GM21447 (cell line): ENCODE results near the gene CFAP206.

ENCODE experiments used
- ATAC-seq: cut with Tn5 transposase; IDR thresholded peaks from one replicate; pipeline ENCODE4 v1.9.1; 2021; ENCODE audit not compliant: unreplicated experiment

Gene CFAP206, protein sequence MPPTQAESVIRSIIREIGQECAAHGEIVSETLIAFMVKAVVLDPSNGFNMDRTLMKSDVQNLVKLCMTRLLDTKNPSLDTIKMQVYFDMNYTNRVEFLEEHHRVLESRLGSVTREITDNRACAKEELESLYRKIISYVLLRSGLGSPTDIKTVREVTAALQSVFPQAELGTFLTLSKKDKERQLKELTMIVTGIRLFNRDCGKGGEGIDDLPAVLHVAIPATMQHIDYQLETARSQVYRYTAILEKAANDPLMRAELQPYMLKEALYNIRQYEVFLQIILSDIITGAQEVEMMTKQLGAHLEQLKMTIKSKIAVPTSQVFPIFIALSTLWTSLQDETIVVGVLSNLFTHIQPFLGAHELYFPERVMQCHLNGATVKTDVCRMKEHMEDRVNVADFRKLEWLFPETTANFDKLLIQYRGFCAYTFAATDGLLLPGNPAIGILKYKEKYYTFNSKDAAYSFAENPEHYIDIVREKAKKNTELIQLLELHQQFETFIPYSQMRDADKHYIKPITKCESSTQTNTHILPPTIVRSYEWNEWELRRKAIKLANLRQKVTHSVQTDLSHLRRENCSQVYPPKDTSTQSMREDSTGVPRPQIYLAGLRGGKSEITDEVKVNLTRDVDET

DNA sequence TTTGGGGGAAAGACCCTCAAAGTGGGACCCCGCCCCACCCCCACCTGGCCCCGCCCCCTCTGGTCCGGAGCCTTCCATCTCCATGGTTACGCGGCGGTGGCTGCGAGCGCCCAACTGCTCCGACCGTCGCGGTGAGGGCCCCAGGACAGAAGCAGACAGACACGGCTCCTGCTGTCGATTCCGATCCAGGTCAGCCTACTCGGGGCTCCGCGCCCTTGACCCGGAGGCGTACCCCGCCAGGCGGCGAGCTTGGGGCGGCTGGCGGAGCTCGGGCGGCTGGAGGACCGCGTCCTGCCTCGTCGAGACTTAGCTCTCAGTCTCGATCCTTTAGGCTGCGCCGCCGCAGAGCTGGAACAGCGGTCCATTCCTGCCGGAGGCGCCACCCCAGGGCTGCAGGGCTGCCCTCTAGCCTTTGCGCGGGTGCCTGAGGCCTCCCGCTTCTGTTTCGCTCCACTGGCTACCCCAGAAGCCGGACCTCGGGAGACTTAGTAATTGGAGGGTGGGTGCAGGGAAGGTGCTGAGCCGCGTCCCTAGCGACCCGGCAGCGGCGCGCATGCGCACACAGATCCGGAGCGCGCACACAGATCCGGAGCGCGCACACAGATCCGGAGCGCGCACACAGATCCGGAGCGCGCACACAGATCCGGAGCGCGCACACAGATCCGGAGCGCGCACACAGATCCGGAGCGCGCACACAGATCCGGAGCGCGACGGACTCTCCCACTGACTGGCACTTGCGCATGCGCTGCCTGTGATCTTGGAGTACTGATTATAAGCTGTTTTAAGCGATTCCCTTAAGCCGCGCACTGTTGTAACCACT lies at the start of gene CFAP206:
CFAP206 (plus strand) TSS at position 72 of the 820 bp plus-strand sequence. CDS start 1,868 bp downstream, outside the sequence.
- peak; percentile 84 for ATAC-seq

DNA sequence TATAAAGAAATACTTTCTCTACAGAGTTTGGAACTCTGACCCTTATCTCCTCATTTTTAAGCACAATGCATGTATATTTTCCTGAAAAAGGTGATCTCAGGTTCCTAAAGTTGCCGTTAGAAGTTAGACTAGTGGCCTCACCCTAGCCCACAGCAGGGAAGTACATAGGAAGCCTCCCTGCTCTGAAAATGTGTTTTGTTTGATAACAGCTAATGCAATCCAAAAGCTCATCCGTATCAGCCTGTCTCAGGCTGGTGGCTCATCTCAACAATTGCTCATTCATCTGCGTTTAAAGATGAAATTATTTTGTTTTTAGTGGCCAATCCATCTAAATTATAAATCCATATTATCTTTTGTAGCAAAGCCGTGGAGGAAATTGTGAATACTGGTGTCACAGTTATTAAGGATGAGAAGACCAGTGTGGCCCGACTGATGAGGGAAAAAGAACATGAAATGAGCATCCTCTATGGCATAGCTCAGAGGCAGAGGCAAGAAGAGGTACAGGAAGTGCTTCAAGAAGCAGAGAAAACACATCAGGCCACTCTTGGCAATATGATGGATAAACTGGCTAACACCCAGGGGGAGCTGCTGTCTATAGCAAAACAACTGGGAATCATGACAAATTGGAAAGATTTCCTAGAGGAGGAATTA lies 43.0 kb upstream of the CFAP206 start:
- no peak for ATAC-seq

DNA sequence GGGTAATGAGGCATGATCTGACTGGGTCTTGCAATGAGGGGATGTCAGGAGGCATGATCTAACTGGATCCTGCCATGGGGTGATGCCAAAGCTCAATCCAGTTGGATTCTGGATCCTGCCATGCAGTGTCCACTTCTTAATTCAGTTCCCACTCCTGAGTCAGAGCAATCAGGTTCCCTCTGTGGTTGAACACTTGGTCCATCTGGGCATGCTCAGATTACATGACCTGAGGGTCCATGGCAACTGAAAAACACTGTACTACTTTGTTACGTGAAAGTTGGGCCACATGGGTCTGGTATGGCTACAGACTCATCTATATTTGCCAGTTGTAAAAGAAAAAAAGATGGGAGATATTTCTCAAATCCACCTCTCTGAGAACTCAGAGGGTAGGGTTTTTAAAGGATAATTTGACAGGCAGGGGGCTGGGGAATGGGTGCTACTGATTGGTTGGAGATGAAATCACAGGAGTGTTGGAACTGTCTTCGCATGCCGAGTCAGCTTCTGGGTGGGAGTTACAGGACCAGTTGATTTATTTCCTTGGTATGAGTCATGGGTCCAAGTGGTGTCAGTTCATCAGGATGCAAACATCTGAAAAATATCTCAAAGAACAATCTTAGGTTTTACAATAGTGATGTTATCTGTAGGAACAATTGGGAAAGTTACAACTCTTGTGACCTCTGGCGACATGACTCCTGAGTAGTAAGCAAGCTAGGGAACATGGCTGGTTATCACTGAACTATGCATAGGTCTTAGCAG lies 41.5 kb upstream of the CFAP206 start:
- no peak for ATAC-seq

DNA sequence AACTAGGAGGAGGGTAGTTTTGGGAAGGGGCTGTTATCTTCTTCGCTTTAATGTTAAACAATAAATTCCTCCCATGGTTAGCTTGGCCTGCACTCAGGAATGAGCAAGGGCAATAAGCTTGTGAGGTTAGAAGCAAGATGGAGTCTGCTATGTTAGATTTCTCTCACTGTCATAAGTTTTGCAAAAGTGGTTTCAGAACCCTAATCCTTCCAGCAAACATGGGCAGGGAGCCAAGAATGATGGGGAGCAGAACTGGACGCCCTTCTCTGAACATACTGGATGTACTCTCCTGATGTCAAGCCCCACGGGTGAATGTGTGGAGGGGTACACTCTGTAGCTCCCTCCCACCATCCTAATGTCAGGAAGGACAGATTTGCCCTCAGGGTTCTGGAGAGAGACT lies 40.9 kb upstream of the CFAP206 start:
- ATAC-seq, result no peak

DNA sequence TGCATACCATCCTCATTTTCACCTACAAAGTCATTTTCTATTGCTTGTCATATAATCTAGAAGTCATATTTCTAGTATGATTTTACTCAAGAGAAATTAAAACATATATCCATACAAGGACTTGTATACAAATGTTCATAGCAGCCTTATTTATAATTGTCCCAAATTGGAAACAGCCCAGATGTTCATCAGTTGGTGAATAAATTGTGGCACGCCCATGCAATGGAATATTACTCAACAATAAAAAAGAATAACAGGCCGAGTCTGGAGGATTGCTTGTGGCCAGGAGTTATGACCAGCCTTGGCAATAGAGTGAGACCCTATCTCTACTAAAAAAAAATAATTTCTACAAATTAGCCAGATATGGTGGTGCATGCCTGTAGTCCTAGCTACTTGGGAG lies 34.4 kb upstream of the CFAP206 start:
- no peak for ATAC-seq

DNA sequence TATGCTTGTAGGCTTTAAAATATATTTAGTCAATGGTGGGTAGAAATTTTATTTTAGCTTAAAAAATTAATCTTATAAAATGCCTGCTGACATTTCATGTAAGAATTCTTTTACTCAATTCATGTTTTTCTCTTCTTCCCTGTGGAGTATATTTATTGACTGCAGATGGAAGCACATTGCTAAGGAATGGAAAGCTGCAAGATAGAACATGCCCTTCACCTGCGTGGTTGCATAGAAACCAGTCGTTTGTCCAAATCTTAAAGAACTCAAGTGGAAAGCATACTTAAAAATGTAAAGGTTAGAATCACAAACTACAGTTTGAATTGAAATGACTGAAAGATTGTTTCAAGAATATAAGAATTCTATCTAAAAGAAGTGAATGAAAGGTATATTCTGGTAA lies 32.5 kb upstream of the CFAP206 start:
- no peak for ATAC-seq

DNA sequence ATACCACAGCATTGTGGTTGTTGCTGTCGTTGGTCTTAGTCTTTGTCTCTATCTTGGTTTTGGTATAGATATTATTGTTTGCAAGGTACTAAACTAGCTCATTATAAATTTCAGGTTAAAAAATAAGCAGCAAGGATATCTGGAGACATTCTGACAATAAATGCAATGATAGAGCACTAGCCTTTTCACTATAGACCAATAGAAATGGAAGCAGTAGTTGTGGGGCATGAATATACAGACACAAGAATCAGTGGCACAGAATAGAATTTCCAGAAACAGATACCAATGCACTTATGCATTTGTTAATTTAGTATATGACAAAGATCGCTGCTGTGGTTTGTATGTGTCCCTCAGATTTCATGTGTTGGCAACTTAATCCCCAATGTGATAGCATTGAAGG lies 31.1 kb upstream of the CFAP206 start:
- ATAC-seq, result no peak

DNA sequence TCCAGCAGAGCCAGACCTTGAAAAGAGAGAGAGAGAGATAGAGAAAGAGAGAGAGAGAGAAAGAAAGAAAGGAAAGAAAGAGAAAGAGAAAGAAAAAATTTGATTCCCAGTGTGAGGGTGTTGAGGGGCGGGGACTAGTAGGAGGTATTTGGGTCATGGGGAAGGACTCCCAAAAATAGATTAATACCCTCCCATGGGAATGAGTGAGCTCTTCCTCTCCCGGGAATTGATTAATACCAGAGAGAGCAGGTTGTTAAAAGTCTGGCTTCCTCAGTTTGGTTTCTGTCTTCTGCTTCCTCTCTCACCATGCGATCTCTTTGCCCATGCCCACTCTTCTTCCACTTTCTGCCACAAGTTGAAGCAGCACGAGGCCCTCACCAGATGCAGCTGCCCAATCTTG lies 28.8 kb upstream of the CFAP206 start:
- no peak for ATAC-seq

DNA sequence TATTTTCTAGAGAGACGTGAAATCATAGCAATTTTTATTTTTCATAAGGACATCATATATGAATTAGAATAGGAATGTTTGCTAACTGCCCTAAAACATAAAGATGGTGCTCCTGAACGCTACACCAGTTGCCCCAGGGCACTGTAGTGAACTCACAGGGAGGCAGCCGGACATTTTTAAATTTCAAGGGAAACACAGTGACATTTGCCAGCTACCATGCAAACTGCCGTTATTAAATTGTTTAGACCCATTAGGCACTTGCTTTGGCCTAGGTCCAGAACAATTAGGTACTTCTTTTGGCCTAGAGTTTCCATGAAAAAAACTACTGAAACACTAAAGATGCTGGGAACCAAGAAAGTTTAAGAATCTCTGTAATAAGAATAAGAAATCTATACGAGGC lies 24.9 kb upstream of the CFAP206 start:
- ATAC-seq, result no peak

DNA sequence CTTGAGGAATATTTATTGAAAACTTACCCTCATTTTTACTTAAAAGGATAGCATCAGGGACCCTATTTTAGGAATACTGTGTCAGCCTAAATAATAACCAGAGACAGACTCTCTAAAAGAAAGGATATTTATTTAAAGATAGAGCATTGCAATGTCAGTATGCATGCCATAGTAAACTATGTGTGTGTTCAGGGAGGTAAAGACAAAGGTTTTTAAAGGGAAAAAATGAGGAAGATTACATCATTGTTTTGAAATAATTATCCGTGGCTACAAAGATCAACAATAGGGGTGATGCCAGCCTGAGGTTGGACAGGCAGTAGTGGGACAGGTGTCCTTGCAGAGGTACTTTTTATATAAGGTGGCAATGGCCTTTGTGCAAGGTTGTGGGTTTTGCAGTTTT lies 23.7 kb upstream of the CFAP206 start:
- ATAC-seq, result no peak

DNA sequence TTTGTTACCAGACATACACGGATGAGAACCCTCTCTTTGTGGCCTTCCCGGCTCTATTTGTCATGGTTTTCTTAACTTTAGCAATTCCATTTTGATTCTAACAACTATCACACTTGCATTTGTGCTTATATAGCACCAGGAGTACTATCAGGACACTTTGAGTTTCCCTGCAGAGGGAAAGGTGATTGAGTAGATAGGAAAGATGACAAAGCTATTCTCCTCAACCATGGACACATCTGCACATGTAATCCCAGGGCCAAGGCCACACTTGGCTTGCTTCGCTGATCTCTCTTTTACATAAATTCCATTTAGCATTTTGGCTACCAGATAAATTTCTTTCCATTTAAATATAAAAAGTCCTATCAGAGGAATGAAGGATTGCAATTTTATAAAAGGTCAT lies 23.3 kb upstream of the CFAP206 start:
- no peak for ATAC-seq

DNA sequence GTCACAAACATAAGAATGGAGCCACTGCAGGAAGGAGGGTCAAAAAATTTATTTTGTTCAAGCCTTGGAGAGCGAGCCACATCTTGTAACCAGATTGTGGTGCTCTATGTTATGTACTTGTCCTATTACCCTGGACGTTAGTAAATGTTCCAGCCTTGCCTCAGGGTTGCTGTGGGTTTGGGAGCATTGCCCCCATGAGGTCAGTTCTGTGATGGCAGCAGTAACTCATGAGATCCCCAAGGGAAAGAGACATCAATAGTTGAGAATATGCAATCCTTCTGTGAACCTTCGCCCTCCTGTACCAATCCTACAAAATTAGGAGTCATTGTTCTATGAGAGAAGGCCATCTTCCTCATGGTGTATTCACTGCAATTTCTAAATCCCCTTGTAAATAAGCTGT lies 16.4 kb upstream of the CFAP206 start:
- no peak for ATAC-seq

DNA sequence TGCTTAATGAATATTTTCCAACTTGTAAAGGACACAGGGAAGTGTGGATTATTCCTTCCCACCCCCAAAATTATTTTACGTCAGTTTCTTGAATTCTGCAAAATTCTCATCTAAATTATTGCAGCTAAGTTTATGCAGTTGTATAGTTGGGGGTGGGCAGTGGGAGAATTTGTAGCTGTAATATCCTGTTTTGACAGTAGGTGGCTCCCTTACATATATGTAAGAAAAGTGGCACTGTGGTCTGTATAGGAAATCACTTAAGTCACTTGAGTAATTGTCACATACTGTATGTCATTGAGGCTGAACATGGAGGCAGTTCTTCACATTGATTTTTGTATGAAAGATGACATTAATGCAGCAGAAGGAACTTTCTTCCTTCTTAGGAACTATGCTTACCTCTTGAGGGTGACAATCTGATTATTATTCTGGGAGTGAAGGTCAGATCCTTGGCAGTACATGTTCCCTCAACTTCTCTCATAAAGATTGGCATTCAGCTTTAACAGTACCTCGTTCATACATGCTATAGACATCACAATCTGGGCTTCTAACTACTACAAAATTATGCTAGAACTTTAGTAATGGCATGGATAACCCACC lies 14.6 kb upstream of the CFAP206 start:
- peak; percentile 88 for ATAC-seq

DNA sequence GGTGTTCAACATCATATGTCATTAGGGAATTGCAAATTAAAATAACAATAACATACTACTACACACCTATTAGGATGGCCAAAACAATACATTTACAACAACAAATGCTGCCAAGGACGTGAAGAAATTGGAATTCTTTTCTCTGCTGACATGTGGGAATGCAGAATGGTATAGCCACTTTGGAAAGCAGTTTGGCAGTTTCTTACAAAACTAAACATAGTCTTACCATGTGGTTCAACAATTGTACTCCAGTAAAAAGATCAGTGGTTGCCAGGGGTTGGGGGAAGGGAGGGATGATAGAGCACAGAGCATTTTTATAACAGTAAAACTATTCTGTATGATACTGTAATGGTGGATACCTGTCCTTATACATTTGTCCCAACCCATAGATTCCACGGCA lies 12.3 kb upstream of the CFAP206 start:
- ATAC-seq, result no peak

DNA sequence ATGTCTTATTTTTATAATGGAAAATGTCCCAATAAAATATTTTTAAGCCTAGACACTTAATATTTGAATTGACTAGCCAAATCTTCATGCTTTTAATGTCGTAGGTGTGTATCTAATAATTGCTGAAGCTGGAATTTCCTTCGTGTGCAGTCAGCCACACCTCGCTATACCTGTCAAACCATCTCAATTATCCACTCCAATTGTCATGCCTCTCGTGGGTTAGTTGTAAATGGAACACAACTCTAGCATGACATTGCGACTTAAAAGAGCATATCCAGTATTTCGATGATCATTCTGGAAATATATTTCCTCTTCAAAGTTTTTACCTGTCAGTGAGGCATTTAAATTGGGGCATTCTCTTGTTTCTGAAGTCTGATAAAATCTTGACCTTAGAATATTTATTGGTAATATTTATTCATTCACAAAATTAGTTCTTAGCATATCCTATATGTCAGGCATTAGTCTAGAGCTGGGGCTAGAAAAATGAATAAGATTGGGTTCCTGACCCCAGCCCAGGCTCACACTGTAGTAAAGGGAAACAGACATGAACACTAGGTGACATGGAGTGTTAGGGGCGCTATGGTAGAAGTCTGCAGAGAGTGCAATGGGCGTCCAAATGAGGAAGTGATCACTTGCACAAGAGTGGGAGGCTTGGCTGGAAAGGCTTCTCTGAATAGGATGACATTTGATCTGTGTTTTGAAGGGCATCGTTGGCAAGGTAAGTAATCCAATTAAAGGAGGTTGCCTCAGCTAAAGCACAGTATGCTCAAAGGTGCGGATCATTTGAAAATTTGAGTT lies 11.0 kb upstream of the CFAP206 start:
- ATAC-seq, result peak; percentile 80

DNA sequence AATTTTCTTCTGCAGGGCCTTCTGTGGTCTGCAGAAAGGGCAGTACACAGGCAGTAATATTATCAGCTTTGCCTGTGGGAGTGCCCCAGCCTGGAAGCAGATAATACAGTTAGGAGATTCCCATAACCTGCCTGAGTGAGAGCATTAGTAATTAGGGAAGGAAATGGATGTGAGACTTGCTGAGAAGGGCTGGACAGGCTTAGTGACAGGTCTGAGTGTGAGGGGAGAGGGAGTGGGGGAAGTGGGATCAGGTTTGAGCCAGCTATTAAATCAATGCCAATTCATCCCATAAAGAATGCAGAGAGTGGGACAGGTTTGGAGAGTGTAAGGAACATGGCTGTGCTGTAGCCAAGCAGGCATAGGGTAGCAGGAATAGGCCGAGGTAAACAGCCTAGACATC lies 10.1 kb upstream of the CFAP206 start:
- no peak for ATAC-seq

DNA sequence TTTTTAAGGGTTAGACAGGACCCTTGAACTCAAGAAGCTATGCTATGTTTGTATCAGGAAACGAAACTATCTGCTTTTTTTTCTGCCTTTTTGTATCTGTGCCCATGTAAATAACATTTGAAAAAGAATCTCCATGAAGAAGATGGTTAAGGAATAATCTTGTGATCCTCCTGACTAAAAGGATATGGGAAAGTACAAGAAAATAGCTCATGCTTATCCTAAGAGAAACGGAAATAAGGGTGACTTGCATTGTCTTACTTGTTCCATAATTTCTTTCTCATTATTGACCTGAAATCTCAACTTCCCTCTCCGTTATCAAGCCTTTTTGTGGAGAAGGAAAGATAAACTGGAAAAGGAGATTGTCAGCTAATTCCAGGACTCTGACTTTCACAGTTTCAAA lies 5.9 kb upstream of the CFAP206 start:
- ATAC-seq, result no peak

DNA sequence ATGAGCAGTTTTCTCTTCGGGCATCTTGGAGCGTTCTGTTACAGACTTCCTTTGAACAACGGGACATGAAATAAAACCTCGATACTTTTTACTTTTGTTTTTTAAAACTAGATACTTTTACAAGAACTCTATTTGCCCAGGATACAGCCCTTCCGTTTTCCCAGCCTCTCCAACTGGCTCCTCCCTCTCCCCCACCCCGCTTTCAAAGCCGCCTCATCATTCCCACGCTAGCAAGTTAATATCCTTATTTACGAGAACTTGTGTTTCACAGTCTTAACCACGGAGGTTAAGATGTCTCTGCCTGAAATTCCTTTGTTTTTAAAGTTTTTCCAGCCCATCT lies 241 bp upstream of the CFAP206 start:
- peak; percentile 27 for ATAC-seq

DNA sequence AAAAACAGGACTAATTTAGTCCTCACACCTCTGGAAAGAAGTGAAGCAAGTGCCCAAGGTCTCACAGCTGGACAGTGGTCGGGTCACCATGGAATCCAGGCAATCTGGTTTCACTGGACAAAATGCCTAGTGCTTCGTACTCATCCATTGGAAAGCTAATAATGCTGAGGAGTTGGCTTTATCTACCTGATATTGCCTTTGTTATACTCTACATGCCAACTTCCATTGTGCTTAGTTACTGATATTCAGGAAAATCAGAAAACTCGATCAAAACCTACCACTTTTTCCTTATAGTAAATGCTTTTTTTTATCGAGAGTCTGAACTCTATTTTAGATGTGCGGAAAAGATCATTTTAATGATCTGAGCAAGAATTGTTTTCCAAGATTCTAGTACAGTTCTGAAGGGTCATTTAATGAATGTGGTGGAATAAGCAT lies 966 bp downstream of the CFAP206 start:
- no peak for ATAC-seq
